Colonic mucosa (tissue), 4 donors: ENCODE measurements around the gene SNX6. TPM values are rescaled to one million over a fixed set of nuclear protein-coding genes. Genes with fewer than 3 reads are reported as not detected.
A peak's percentile ranks its signal among the peaks of the same experiment; 100 is the strongest.

Experiments
- DNase-seq: peaks from one replicate; pipeline ENCODE4 v3.0.0-alpha.2; 2020
- H3K27ac ChIP-seq: fragments of 200-600 bp; one replicate; pipeline ENCODE4 v1.8.0; 2021
- H3K27me3 ChIP-seq: fragments of 200-600 bp; one replicate; pipeline ENCODE4 v1.8.0; 2021
- H3K36me3 ChIP-seq: fragments of 200-600 bp; one replicate; pipeline ENCODE4 v1.8.0; 2021
- H3K4me1 ChIP-seq: fragments of 200-600 bp; one replicate; pipeline ENCODE4 v1.8.0; 2021; ENCODE audit warnings: mild to moderate bottlenecking
- H3K4me3 ChIP-seq: fragments of 200-600 bp; one replicate; pipeline ENCODE4 v1.8.0; 2021
- H3K9ac ChIP-seq, 2 donors: one replicate each; pipeline ENCODE4 v1.7.0; 2013; ENCODE audit warnings: control low read depth in 2 of 2, low read depth in 2 of 2, low read length in 2 of 2
- H3K9me3 ChIP-seq: fragments of 200-600 bp; one replicate; pipeline ENCODE4 v1.8.0; 2021
- intact Hi-C: fragments of 100-400 bp; cut with DNase I; formaldehyde crosslinking; loops from one replicate; pipeline ENCODE4 v1.14.1; 2022
- total RNA-seq, 2 donors: library from RNA; stranded (reverse); fragmentation: NEBNext Ultra II Directional in 1 of 2; extraction: Animal tissue kit (Norgen Biotek cat#: 25700) in 1 of 2; gene quantifications; one replicate each; pipeline ENCODE4 v1.2.1, GENCODE V29; 2021
- TF ChIP-seq, protein P1 (sequence below): fragments of 200-600 bp; IDR thresholded peaks from one replicate; pipeline ENCODE4 v1.8.0; 2022; ENCODE audit warnings: antibody characterized with exemption, mild to moderate bottlenecking
- donor health status: healthy.
- donor health status: DM: no; HTN: no; CAD: no.
- donor health status: DM: no; HTN: no; CAD: no.

SNX6 gene
- total RNA-seq: 10 to 100 TPM; 72.9 to 98.0 TPM

- Histone ChIP-seq H3K36me3 (no peaks in the 10 kb centered on the region), H3K27me3 (no peaks in the 10 kb centered on the region), H3K27ac (peak within 1 kb of the TSS; percentile 96), H3K4me1 (no peaks in the 10 kb centered on the region), H3K9me3 (no peaks in the 10 kb centered on the region), H3K4me3 (peak within 1 kb of the TSS; percentile 87), H3K9ac (peak within 1 kb of the TSS; percentile 94 to 97)
- intact Hi-C loops: no loop called here
- TF ChIP-seq, protein P1, sequence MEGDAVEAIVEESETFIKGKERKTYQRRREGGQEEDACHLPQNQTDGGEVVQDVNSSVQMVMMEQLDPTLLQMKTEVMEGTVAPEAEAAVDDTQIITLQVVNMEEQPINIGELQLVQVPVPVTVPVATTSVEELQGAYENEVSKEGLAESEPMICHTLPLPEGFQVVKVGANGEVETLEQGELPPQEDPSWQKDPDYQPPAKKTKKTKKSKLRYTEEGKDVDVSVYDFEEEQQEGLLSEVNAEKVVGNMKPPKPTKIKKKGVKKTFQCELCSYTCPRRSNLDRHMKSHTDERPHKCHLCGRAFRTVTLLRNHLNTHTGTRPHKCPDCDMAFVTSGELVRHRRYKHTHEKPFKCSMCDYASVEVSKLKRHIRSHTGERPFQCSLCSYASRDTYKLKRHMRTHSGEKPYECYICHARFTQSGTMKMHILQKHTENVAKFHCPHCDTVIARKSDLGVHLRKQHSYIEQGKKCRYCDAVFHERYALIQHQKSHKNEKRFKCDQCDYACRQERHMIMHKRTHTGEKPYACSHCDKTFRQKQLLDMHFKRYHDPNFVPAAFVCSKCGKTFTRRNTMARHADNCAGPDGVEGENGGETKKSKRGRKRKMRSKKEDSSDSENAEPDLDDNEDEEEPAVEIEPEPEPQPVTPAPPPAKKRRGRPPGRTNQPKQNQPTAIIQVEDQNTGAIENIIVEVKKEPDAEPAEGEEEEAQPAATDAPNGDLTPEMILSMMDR: no peak
- DNase-seq: peak; percentile 81
These were observed at the start of gene SNX6 for GRCh38 chr14:34629657-34630529. Gene SNX6 (minus strand): TSS chr14:34630148. CDS start chr14:34630116, 32 bp downstream.

DNA sequence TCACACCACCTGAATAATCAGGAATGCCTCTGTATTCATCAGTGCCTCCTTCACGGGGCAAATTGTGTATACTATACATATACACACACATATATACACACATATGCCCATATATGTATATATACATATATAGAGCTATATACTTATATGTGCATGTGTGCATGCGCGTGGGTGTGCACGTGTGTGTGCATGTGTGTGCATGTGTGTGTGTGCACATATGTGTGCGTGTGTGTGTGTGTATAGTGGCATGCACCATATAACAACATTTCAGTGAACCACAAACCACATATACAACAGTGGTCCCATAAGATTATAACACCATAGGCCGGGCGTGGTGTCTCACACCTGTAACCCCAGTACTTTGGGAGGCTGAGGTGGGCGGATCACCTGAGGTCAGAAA lies 48.8 kb upstream of the SNX6 start:
- Histone ChIP-seq H3K4me1 (no peaks in the 10 kb centered on the region), H3K36me3 (no peaks in the 10 kb centered on the region), H3K27me3 (no peaks in the 10 kb centered on the region), H3K9ac (no peak overlapping the region), H3K27ac (no peak overlapping the region), H3K9me3 (no peaks in the 10 kb centered on the region), H3K4me3 (no peak overlapping the region)
- intact Hi-C loops: no loop called here
- TF ChIP-seq, protein P1: no peak
- DNase-seq: no peak

DNA sequence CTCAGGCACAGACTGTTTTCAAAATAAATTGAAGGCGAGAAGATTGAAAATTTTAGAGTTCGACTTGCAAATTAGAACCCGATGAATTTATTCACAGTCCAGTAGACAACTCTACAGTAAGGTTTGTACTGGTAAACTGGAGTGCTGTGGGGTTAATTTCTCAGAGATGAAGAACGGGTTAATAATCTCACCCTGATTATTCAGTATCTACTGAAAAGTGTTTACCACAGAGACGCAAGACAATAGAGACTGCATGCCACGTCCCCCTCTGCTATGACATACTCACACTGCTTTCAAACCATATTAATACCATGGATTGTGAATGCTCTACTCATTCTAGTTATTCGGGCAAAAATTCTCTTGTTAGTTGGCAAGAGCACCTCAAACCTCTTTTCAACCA lies 48.4 kb upstream of the SNX6 start:
- Histone ChIP-seq H3K4me1 (no peaks in the 10 kb centered on the region), H3K9ac (no peak overlapping the region)
- intact Hi-C loops: no loop called here

DNA sequence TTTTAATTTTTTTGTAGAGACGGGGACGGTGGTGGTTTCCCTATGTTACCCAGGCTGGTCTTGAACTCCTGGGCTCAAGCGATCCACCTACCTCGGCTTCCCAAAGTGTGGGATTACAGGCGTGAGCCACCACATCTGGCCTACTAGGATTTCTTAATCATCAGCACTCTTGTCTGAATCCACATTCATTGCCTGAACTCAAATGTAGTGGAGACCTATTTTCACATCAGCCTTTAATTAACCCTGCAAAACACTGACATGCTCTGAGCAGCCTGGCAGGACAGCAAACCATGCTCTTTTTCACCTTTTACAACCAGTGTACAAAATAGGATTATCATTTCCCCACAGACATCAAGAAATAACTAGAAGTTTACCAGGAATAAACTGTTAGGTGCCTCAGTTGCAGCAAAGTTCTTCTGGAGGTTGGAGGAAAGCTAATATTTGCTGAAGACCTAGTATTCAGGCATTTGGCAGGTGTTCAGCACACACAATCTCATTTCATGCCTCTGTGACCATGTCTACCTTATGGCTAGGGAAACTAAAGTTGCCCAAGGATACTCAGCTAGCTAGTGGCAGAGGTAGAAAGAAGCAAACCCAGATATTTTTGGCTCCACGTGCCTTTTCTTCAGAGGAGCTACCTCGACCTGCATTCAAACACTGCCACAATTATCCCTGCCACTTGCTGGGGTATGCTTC lies 46.7 kb upstream of the SNX6 start:
- Histone ChIP-seq H3K27me3 (no peaks in the 10 kb centered on the region), H3K9ac (no peak overlapping the region), H3K36me3 (no peaks in the 10 kb centered on the region), H3K27ac (no peak overlapping the region), H3K9me3 (no peaks in the 10 kb centered on the region), H3K4me1 (no peaks in the 10 kb centered on the region), H3K4me3 (no peak overlapping the region)
- intact Hi-C loops: no loop called here
- TF ChIP-seq, protein P1: no peak
- DNase-seq: no peak

More for the DNA sequence above, 48.4 kb upstream of the SNX6 start:
- Histone ChIP-seq H3K36me3 (no peaks in the 10 kb centered on the region), H3K4me3 (no peak overlapping the region), H3K9me3 (no peaks in the 10 kb centered on the region), H3K27me3 (no peaks in the 10 kb centered on the region), H3K27ac (no peak overlapping the region)
- DNase-seq: no peak
- TF ChIP-seq, protein P1: no peak

DNA sequence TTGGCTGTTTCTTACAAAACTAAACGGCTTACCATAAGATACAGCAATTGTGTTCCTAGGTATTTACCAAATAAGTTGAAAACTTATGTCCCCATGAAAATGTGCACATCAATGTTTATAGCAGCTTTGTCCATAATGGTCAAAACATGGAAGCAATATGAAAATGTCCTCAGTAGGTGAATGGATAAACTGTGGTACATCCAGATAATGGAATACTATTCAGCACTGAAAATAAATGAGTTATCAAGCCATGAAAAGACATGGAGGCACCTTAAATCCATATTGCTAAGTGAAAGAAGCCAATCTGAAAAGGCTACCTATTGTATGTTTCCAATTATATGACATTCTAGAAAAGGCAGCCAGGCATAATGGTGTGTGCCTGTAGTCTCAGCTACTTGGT lies 43.8 kb upstream of the SNX6 start:
- TF ChIP-seq, protein P1: no peak
- DNase-seq: no peak
- no peak overlapping the region for H3K4me3 ChIP-seq
- H3K27ac ChIP-seq: no peak overlapping the region
- no peaks in the 10 kb centered on the region for H3K27me3 ChIP-seq
- no peaks in the 10 kb centered on the region for H3K9me3 ChIP-seq
- intact Hi-C loops: loop anchor here (2.0 kb wide), 1 partner anchor 49 kb away; no protein-coding TSS in a partner anchor
- no peaks in the 10 kb centered on the region for H3K4me1 ChIP-seq
- H3K9ac ChIP-seq: no peak overlapping the region
- H3K36me3 ChIP-seq: no peaks in the 10 kb centered on the region
